H1 (cell line): Measurements from ENCODE around the gene FBXL5. TPM values are rescaled to one million over a fixed set of nuclear protein-coding genes. Genes with fewer than 3 reads are reported as not detected.

Experiments
- EZH2 ChIP-seq: fragments of 200-600 bp; sonication (generic); IDR thresholded peaks from 2 replicates; pipeline ENCODE4 v1.7.1; 2012; ENCODE audit warnings: low read depth, mild to moderate bottlenecking, moderate library complexity, low read length, inconsistent platforms; ENCODE audit not compliant: severe bottlenecking
- GABPA ChIP-seq: IDR thresholded peaks from 2 replicates; pipeline ENCODE4 v1.6.1; 2011; ENCODE audit warnings: mild to moderate bottlenecking, low read length, moderate library complexity, borderline replicate concordance; ENCODE audit not compliant: insufficient read depth
- HDAC2 ChIP-seq, 2 experiments: fragments of 300-600 bp in 1 of 2; sonication (generic) in 1 of 2; IDR thresholded peaks; 2 replicates each; pipeline ENCODE4 v1.6.1; 2011 to 2012; ENCODE audit warnings: low read depth in 2 of 2, low read length in 2 of 2, mild to moderate bottlenecking in 2 of 2, moderate library complexity in 2 of 2, borderline replicate concordance in 1 of 2, inconsistent platforms in 1 of 2
- KDM5A ChIP-seq: fragments of 200-600 bp; IDR thresholded peaks from 2 replicates; pipeline ENCODE4 v1.7.1; 2012; ENCODE audit warnings: mild to moderate bottlenecking, low read length, inconsistent platforms, mixed read lengths
- POU5F1 ChIP-seq: IDR thresholded peaks from 2 replicates; pipeline ENCODE4 v1.6.1; 2011; ENCODE audit warnings: low read depth, mild to moderate bottlenecking, low read length, moderate library complexity
- TAF7 ChIP-seq: optimal IDR thresholded peaks from 2 replicates; pipeline ENCODE3; 2011; ENCODE audit warnings: low read depth, mild to moderate bottlenecking, inconsistent platforms, low read length, moderate library complexity, borderline replicate concordance
- TEAD4 ChIP-seq: IDR thresholded peaks from 2 replicates; pipeline ENCODE4 v1.6.1; 2012; ENCODE audit warnings: low read depth, low read length, inconsistent platforms, mixed read lengths
- polyA plus RNA-seq, 7 experiments: library from polyadenylated mRNA; depleted of rRNA in 3 of 7; stranded (reverse) in 5 of 7; unstranded in 2 of 7; fragments of >200 nt in 5 of 7; fragments of 200-250 nt in 2 of 7; gene quantifications; 1 replicate in 5 of 7; 2 replicates in 1 of 7; 4 replicates in 1 of 7; pipeline versions ENCODE4 v1.2.1 to v1.2.3, GENCODE V29; 2011 to 2013; ENCODE audit warnings: missing spikeins in 2 of 7, mixed read lengths in 2 of 7
- total RNA-seq: library from RNA; stranded (reverse); fragmentation: NEBNext Ultra II Directional; extraction: Animal tissue kit (Norgen Biotek cat#: 25700); gene quantifications from 2 replicates; pipeline ENCODE4 v1.2.1, GENCODE V29; 2021

Gene FBXL5
- total and polyA plus RNA-seq, 2 of the 8 experiments (the other 6 are each of a cell fraction or from before 2014, with no cell fraction given): 34.6 to 62.7 TPM

DNA sequence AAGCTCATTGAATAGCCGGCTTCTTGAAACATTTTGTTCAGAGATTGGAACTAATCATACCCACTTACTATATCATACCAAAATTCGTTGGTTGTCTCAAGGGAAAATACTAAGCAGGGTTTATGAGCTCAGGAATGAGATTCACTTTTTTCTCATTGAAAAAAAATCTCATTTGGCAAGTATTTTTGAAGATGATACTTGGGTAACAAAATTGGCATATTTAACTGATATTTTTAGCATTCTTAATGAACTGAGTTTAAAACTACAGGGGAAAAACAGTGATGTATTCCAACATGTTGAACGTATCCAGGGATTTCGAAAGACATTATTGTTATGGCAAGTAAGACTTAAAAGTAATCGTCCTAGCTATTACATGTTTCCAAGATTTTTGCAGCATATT is 32.9 kb upstream of the FBXL5 start (continued):
- TF ChIP-seq TAF7 (no peak), EZH2 (no peak), TEAD4 (no peak), POU5F1 (no peak), HDAC2 (IDR thresholded peaks at IDR 0.05; ENCODE audit: borderline replicate concordance in 1 of 2, low read depth in 2 of 2, low read length in 2 of 2) (no peak), KDM5A (no peak), GABPA (no peak)
